Measurements from ENCODE around the gene DEK.

The DEK gene

DNA sequence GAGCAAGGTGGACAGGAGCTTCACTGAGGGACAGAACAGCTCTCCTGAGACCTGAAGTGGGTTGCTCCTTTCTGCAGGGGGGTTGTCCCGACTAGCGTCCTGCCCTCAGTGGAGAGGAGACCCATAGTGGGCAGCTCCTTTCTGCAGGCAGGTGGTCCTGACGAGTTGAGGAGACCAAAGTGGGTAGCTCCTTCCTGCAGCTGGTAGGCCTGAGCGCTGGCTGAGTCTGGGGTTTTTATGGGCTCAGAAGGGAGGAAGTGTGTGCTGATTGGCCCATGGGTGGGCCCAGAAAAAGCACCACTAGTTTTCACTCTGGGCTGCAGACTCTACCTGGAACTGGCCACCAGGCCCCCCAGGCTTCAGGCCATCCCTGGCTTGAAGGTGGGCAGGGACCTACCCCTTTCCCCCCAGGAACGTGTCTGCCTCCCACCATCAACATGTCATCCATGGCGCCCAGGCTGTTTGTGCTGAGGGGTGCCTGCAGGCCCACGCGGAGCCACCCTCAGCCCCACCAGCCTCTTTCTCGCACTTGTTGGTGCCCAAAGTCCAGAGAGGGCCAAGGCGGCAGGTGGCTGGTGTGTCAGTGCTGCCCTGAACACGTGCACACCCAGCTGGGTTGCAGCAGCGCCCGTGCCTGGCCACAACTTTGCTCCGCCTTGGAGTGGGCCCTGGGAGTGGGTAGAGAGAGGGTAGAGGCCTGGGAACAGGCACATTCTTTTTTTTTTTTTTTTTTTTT lies 1.6 kb upstream of the DEK start:
- DNase-seq (ENCODE audit: low read depth, low spot score): no peak

- DNase-seq (ENCODE audit: low read depth, low spot score): no peak
Measured at GRCh38 chr6:18264923-18265377, 620 bp upstream of the DEK start.

DNA sequence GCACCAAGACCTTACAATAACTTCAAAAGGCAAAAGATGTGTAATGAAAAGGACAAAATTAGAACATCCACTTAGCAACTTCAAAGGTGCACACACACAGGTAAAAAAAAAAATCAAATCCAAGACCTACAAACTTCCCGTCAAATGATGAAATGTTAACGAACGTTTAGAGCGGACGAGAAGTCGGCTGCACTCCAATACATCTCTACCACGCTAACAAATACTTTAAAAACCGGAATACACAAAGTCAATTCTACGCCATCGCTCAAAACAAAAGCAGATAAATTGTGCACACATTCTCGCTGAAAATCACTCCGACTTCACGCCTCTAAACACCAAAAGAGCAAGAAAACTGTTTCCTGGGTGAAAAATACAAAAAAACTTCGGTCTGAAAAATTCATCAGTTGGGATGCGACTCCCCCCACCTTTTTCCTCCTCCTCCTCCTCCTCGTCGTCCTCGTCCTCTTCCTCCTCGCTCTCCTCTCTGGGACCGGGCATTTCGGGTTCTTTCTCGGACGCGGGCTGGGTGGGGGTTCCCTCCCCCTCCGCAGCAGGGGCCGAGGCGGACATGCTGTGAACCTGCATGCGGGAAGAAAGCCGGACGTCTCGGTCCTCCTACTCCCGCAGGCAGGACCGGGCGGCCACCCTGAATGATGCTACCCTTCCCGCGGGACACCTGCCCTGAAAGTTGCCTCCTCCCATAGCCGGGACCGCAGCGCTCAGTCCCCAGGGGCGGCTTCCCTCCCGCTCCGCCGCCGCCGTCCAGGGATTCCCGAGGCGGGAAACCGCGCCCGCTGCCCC lies 712 bp downstream of the DEK start:
- DNase-seq (ENCODE audit: low read depth, low spot score): no peak

GRCh38 chr6:18262702-18263417 lies 1.5 kb downstream of the DEK start:
- DNase-seq (ENCODE audit: low read depth, low spot score): no peak

DNA sequence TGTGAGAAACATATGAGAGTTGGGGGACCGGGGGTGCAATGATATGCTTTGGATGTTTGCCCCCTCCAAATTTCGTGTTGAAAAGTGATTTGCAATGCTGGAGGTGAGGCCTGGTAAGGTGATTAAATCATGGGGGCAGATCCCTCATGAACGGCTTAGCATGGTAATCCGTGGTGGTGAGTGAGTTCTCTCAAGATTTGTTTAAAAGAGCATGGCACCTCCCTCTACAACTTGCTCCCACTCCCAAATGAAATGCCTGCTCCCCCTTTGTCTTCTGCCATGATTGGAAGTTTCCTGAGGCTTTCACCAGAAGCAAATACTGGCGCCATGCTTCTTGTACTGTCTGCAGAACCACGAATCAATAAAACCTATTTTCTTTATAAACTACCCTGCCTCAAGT lies 2.5 kb downstream of the DEK start:
- no peak for DNase-seq (ENCODE audit: low read depth, low spot score)

- no peak for DNase-seq (ENCODE audit: low read depth, low spot score)
Measured at GRCh38 chr6:18260448-18261106, 3.8 kb downstream of the DEK start.

- DNase-seq (ENCODE audit: low read depth, low spot score): no peak
Measured at GRCh38 chr6:18259675-18260447, 4.5 kb downstream of the DEK start.

DNA sequence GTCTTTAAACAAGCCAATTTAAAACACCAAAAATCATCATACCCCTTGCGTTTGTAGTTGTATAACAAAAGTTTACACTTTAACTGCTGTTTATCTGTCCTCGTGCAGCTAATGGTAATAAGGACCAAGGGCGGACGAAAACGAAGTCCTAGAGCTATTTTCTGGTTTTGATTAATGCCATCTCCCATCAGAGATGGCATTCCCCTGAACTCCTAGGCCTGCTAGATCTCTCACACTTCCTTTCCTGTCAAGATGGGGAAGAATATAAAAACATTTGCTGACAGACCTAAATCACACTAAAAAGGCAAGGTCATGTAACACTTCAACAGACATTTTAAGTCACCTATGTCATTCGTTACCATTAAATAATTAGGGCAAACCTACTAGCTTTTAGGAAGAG lies 9.5 kb downstream of the DEK start:
- DNase-seq (ENCODE audit: low read depth, low spot score): no peak

DNA sequence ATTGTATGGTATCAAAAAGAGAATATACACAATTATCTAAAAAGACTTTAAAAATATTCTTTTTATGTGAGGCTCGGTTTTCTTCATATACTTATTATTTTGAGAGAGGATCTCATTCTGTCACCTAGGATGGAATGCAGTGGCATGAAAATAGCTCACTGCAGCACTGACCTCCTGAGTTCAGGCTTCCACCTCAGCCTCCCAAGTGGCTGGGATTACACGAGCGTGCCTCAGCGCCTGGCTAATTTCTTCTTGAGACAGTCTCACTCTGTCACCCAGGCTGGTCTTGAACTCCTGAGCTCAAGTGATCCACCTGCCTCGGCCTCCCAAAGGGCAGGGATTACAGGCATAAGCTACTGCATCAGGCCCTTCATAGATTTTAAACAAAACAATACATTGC lies 10.7 kb downstream of the DEK start:
- no peak for DNase-seq (ENCODE audit: low read depth, low spot score)

DNA sequence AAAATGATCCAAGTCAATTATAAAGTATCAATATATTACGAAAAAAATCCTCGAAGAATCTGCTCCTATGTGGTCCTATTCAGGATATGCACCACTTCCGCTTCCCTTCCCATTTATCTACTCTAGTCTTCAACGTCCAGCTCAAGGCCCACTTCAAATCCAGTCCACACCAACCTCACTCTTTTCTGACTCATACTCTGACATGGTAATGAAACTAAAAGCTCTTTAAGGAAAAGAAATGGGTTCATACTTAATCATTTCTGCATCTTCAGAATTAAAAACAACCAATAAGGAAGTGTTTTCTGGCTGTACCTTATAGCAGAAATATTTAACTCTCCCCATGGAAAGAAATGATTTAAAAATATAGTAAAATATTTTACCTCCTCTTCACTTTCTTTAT lies 15.1 kb downstream of the DEK start:
- DNase-seq (ENCODE audit: low read depth, low spot score): no peak

DNA sequence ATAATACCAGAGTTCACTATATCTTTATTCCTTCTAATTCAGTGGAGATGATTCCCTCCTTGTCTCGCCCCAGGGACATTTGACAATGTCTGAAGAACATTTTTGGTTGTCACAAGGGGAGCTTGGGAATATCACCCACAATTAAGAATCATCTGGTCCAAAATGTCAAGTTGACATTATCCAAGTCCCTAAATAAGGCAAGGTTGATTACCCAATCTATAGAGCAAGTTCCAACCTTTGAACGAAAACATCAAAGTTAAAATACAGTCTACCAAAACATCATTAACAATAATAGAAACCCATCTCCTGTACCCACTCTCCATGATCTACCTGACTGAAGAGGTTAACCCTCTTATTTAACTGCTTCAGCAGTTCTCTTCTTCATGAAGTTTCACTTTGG lies 15.6 kb downstream of the DEK start:
- DNase-seq (ENCODE audit: low read depth, low spot score): no peak

- no peak for DNase-seq (ENCODE audit: low read depth, low spot score)
Measured at GRCh38 chr6:18247002-18247401, 17.3 kb downstream of the DEK start.

GRCh38 chr6:18246205-18246604 lies 18.1 kb downstream of the DEK start:
- DNase-seq (ENCODE audit: low read depth, low spot score): no peak

DNA sequence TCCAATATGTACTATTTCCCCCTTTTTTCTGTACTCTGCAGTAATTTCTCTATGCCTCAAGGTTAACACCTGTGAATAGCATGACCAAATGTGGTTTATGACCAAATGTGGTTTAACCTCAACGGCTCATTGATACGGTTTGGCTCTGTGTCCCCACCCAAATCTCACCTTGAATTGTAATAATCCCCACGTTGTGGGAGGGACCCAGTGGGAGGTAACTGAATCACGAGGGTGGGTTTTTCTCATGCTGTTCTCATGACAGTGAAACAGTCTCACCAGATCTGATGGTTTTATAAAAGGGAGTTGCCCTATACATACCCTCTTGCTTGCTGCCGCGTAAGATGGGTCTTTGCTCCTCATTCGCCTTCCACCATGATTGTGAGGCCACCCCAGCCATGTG lies 18.7 kb downstream of the DEK start:
- no peak for DNase-seq (ENCODE audit: low read depth, low spot score)

DNA sequence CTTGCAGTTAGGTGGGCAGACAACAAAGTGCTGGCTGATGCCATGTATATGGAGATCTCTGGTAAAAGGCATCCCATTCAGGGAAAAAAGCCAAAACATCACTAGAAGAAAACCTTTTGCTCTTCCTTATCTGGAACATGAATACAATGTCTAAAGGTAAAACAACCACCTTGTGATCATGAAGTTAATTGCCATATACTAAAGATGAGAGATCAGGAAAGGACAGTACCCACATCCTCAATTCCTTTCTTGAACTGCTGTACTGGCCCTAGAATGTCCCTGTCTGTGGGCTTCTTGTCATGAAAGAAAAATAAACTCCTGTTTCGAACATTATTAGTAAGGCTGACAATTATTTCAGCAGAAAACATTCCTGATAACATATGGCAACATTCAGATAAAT lies 19.3 kb downstream of the DEK start:
- DNase-seq (ENCODE audit: low read depth, low spot score): no peak

- no peak for DNase-seq (ENCODE audit: low read depth, low spot score)
Measured at GRCh38 chr6:18244251-18244650, 20.1 kb downstream of the DEK start.

GRCh38 chr6:18243302-18243893 lies 20.9 kb downstream of the DEK start:
- DNase-seq (ENCODE audit: low read depth, low spot score): no peak

DNA sequence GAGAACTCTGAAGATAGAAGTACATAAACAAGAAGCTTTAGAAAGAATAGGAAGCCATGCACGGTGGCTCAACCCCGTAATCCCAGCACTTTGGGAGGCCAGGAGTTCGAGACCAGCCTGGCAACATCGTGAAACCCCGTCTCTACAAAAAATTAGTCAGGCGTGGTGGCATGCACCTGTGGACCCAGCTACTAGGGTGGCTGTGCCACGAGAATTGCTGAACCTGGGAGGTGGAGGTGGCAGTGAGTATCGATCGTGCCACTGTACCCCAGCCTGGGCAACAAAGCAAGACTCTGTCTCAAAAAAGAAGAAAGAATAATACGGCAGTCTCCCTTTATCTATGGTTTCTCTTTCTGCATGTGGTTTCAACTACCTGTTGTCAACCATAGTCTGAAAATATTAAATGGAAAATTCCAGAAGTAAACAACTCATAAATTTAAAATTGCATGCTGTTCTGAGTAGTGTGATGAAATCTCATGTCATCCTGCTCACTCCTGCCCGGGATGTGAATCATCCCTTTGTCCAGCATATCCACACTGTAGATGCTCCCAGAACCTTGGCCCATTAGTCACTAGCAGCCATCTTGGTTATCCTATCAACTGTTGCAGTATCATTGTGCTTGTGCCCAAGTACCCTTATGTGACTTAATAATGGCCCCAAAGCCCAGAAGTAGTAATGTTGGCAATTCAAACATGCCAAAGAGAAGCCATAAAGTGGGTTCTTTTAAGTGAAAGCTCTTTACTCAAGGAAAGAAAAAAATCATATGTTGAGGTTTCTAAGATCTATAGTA lies 22.1 kb downstream of the DEK start:
- DNase-seq (ENCODE audit: low read depth, low spot score): no peak

- no peak for DNase-seq (ENCODE audit: low read depth, low spot score)
Measured at GRCh38 chr6:18241208-18242038, 22.9 kb downstream of the DEK start.
